Dedifferentiated amniotic fluid mesenchymal stem cell (primary cell): ENCODE data around the gene RDH12.

Source experiments
- DNase-seq: peaks from one replicate; pipeline ENCODE4 v3.0.0-alpha.2; 2016; ENCODE audit errors: extremely low spot score

Gene RDH12

GRCh38 chr14:67748312-67748711 lies 46.6 kb downstream of the RDH12 start:
- DNase-seq, result no peak

DNA sequence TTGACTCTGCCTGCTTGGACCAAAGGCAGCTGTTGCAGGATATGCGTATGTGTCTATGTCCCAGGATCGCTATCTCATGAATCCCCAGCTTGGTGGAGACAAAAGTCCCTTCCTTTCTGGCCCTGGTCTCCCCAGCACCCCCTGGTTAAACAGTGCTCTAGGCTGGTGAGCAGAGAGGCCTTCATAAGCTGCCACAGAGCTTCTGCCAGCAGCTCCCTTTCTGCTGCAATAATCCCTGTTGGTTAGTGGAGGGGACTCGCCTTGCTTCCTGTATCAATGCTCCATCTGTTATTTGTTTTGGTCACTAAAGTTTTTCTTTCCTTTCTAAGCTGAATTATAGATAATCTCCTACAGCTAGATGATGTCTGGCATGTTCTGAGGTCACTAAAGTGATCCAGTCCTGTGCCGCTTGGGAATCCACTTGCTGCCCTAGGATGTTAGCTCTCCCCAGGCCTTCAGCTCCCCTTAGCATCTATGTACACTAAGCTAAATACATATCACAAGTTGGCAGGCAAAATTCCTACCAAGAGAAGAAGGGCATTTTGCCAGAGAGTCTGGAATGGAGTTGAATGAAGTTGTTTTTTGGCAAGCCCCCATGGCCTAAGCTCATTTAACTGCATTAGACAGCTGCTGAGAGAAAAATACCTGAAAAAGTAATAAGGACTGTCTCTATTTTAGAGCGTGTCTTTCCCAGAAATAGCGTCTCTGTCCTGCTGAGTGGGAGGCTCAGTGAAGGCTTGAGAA lies 47.8 kb downstream of the RDH12 start:
- DNase-seq, result no peak

DNA sequence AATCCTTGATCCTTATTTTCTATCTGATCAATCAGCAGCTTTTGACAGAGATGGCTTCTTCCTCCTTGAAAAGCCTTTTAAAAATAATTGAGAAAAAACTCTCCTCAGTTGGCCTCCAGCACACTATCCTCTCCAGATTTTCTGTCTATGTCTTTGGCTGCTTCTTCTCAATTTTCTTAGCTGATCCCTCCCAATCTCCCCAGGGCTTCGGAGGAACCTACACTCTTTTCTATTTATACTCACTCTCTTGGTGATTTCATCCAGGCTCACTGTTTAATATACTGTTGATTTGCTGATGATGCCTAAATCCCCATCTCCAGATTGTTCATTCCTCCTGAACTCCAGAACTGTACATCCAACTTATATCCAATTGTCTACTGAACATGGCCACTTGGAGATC lies 54.8 kb downstream of the RDH12 start:
- DNase-seq, result no peak

DNA sequence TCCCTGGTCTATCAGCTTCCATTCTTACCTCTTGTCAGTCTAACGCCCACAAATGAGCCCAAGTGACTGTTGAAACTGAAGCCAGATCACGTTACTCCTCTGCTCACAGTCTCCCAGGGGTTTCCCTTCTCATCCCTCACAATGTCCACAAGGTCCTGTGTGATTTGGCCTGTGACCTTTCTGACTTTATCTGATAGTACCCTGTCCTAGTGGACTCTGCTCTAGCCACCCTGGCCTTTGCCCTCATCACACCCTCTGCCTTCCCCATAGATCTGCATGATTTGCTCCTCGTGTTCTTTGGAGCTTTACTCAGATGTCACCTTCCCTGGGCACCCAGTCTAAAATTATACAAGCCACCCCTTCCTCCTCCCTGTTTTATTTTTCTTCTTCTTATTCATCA lies 55.5 kb downstream of the RDH12 start:
- no peak for DNase-seq

DNA sequence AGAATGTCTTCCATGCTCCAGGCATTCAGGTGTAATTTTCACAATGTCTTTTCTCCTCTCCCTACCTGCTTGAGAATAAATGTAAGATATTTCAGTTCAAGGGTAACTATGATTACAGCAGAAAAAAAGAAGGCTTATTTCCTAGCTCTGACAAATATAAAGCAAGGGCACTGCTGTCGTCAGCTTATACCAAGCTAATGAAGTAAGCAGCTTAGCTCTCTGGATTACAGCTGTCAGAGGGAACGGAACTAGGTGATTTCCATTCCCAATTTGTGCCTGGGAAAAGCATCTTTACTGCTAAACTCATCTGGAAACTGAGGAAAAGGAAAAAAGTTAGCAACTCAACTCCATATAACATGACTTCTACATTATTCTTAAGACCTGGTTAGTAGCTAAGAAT lies 58.2 kb downstream of the RDH12 start:
- DNase-seq, result no peak

DNA sequence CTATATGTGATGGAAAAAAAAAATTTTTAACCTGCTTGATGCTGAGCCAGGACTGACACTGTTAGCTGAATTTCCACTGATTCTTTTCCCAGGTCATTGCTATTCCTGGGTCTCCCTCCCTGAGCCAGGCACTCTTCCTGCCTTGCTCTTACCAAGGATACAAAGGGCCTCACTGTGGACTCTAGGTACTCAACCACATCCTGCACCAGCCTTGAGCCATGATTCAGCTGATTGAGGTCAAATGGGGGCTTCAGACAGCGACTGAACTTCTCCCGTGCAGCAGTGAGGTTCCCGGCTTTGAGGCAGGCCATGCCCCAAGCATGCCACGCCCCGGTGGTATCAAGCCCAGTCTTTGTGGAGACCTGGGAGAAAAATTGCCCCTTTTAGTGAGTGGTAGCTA lies 60.4 kb downstream of the RDH12 start:
- DNase-seq, result no peak

- DNase-seq, result no peak
These were observed 61.6 kb downstream of the RDH12 start for GRCh38 chr14:67763158-67763822.

DNA sequence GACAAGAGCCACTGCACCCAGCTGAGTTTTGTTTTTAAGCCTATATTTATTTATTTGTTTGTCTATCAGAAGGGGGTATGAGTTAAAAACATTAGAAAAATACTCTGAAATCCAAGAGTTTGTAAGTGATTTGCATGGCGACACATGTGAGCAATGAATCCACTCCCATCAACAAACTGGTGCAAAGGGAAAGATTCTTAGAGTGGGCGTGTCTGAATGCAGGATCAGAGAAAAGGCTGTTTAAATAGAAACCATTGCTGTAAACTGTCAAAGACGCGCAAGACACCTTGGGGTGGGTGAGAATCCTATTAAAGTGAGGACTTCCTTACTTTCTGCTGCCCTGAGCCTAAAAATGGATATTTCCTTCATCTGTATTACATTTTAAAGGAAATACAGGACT lies 62.8 kb downstream of the RDH12 start:
- no peak for DNase-seq

DNA sequence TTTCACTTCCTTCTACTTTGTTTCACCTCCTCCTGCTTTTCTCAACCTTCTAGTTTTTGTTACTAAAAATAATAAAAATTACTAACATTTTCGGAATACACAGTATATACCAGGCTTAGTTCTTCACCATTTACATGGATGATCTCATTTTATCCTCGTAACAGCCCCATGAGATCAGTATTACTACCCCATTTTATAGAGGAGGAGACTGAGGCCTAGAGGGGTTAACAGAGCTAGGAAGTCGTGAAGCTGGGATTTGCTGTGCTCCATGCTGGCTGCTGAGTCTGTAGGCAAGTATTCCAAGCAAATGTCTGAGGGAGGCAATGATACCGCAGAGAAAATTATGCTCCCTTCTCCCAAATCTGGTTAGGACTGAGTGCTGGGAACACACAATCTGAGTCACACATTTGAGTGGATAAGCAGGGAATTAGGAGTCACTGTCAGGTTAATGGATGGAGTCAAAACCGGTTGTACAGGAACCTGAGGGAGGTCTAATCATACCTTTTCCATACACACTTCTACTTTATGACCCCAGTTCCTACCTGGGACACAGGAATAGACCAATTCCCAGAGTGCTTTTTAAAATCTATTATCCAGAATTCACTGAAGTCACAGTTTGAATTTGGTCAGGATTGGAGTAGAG lies 63.6 kb downstream of the RDH12 start:
- DNase-seq, result no peak

DNA sequence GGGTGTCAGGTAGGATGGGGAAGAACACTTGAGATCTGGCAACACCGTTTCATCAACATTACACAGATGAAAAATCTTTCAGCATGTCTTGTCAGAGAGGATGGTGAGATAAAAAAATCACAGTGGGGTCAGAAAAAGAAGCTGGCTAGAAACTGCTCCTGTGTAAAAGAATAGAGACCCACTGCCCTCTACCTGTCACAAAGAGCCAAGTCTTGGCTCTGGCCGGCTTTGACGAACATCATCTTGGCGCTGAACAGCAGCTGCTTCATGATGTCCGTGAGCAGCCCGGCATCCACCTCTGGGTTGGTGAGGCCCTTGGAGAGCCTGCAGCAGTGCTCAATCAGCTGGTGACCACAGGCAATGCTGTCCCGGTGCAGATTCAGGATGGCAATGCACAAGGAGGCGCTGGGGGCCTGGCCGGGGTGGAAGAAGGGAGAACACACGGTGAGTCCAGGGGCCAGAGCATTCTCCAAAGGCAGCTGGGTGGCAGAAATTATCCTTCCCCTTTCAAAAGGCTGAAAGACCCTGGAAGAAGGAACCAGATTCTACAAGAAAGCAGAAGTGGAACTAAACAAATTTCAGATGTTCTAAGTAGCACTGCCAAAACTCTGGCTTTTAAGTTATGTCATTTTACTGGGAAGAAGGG lies 64.5 kb downstream of the RDH12 start:
- DNase-seq, result no peak

GRCh38 chr14:67768219-67768618 lies 66.5 kb downstream of the RDH12 start:
- DNase-seq, result no peak

GRCh38 chr14:67773844-67774377 lies 72.2 kb downstream of the RDH12 start:
- DNase-seq, result no peak

DNA sequence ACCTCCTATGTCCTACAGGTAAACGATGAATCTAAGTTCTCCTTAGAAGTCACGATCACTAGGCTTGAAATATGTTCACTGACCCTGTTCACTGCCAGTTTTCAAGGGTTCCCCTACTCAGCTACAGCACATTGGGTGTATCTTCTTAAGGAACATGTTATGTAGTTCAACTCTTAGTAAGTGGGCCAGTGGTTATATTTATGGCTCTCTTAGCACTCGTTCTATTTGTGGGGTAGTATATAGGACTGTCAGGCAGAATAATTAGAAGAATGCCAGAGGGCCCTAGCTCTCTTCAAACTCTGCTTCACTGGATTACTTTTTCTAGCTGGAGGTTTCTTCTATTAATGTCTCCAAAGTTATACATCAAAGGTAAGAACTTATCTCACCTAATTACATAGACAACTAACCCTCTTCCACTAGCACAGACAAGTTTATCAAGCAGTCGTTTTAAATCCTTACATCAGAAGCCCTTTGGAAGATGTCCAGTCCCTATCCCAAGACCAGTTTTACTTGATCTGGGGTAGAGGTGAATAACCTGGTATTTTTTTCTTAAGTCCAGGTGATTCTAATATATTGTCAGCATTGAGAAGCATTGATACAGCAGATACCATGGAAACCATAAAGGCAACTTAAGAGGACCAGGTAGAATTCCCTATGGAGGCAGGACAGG lies 75.1 kb downstream of the RDH12 start:
- no peak for DNase-seq

DNA sequence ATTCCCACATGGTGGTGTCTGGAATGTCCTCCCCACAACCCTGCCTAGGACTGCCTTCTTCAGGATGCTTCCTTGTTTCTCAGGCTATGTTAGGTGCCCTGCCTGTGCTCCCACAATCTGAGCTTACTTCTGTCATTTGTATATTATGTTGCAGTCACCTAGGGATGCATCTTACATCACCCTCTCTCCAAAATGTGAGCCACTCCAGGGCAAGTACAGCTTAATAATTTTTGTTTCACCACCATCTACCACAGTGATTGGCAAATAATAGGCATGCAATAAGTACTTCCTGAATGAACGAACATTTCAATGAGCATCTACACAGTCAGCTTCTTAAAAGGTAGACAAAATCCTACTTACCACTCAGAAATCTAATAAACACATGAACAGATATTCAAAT lies 77.1 kb downstream of the RDH12 start:
- DNase-seq, result no peak

- no peak for DNase-seq
These were observed 80.4 kb downstream of the RDH12 start for GRCh38 chr14:67782090-67782489.
